IPS-18a (cell line): Measurements from ENCODE around the gene ROBO1.

Source experiments
- H3K27ac ChIP-seq: one replicate; pipeline ENCODE4 v1.5.1; 2013; ENCODE audit warnings: low read length
- H3K27me3 ChIP-seq: one replicate; pipeline ENCODE4 v1.6.1; 2013; ENCODE audit warnings: mild to moderate bottlenecking, low read length; ENCODE audit not compliant: control insufficient read depth, insufficient read depth
- H3K36me3 ChIP-seq: one replicate; pipeline ENCODE4 v1.6.1; 2013; ENCODE audit warnings: low read depth, low read length; ENCODE audit not compliant: control insufficient read depth
- H3K4me1 ChIP-seq: one replicate; pipeline ENCODE4 v1.6.1; 2013; ENCODE audit warnings: low read depth, low read length; ENCODE audit not compliant: control insufficient read depth
- H3K4me3 ChIP-seq: one replicate; pipeline ENCODE4 v1.5.1; 2013; ENCODE audit warnings: low read length
- H3K9ac ChIP-seq: one replicate; pipeline ENCODE4 v1.6.1; 2013; ENCODE audit warnings: mild to moderate bottlenecking, low read length, moderate library complexity
- H3K9me3 ChIP-seq: one replicate; pipeline ENCODE4 v1.6.1; 2013; ENCODE audit warnings: low read depth, low read length; ENCODE audit not compliant: control insufficient read depth

ROBO1 gene

DNA sequence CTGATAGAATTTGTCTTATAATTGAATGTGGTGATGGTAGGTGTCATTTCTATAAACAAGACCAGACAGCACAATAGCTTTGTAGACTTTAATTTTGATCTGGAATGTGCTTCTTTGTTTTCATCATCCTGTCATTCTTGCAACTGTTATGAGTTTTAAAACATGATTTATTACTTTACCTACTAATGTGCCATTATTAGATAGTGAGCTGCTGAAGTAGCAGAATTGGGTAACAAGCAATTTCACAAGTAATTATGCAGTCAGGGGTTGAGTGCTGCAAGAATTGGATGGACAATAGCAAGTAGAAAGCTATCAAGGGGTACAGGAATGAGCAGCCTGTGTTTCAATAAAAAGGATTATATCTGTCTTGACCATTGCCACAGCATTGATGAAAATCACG is 975.6 kb downstream of the ROBO1 start:
- Histone ChIP-seq H3K27ac (no peak overlapping the region), H3K9me3 (no peaks in the 10 kb centered on the region), H3K4me3 (no peak overlapping the region), H3K27me3 (no peaks in the 10 kb centered on the region), H3K9ac (no peak overlapping the region), H3K36me3 (no peaks in the 10 kb centered on the region), H3K4me1 (peaks cover 9% of the 10 kb centered on the region)

DNA sequence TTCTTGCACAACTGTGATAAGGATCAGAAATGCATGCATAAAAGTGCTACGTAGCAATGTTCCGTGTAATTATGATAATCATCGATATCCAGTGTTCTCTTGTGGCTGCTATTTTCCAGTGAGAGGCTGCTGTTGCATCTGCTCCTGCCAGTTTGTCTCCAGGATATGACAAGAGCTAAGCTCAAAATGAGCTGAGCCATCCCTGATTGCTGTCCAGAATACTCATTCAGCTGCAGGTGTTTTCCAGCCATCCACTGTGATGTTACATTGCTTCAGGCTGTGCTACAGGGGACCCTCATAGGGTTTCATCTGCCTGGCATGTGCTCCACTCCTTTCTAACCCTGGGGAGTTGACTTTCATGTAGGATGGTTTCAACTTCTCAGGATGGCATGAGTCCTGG is 976.0 kb downstream of the ROBO1 start:
- no peaks in the 10 kb centered on the region for H3K27me3 ChIP-seq
- peaks cover 7% of the 10 kb centered on the region for H3K4me1 ChIP-seq
- H3K9me3 ChIP-seq = no peaks in the 10 kb centered on the region
- H3K27ac ChIP-seq = no peak overlapping the region
- H3K4me3 ChIP-seq = no peak overlapping the region
- no peaks in the 10 kb centered on the region for H3K36me3 ChIP-seq
- H3K9ac ChIP-seq = no peak overlapping the region

DNA sequence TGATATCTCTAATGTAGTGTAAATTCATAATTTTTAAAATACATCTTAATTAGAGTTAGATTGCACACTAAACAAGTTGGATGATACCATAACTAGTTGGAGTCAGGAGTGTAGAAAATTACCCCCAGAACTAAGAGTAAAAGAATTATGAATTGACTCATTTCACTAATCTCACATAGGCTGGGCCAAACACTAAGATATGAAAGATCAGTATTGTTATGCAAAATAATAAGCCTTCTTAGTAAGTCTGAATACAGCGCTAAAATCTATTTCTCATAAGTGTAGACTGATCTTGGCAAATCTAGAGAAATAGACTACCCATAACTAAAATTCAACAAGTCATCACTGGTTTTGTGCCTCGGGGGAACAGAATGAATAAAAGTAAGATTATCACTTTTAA is 979.0 kb downstream of the ROBO1 start:
- no peaks in the 10 kb centered on the region for H3K36me3 ChIP-seq
- no peak overlapping the region for H3K9ac ChIP-seq
- H3K9me3 ChIP-seq = no peaks in the 10 kb centered on the region
- peaks cover 7% of the 10 kb centered on the region for H3K4me1 ChIP-seq
- H3K4me3 ChIP-seq = no peak overlapping the region
- no peak overlapping the region for H3K27ac ChIP-seq
- H3K27me3 ChIP-seq = no peaks in the 10 kb centered on the region

DNA sequence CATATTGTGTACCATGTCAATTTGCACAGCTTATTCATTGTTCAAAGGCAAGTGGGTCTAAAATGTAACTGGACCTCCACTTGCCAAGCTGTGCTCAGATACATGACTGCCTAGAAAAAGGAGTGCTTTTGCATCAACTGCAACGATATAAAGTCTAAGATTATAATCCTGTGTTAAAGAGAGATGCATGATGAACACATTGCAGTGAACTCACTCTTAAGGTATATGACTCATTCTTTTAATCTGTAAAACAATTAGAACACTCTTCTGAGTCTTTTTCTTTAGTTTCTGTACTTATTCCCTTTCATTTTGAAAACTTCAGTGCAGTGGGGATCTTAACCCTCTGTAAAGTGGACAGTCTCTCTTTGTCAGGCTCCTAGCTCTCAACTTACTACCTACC is 982.8 kb downstream of the ROBO1 start:
- Histone ChIP-seq H3K9me3 (no peaks in the 10 kb centered on the region), H3K36me3 (no peaks in the 10 kb centered on the region), H3K9ac (no peak overlapping the region), H3K27ac (no peak overlapping the region), H3K4me1 (no peaks in the 10 kb centered on the region), H3K4me3 (no peak overlapping the region), H3K27me3 (no peaks in the 10 kb centered on the region)

DNA sequence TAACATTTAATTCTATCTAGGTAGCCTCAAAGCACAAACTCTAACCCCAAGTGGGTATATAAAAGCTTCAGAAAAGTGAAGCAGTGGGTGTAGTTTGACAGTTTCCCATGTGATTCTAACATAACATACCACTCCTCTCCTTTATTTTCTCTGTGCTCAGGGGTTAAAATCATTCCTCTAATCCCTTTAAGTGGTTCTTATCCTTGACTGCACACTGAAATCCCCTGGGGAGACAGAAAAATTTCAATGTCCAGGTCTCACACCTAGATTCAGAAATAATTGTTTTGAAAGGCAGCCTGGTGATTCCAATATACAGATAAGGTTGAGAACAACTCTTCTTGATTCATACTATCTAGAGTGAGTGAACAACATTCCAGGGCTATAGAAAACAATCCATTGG is 986.4 kb downstream of the ROBO1 start:
- Histone ChIP-seq H3K27ac (no peak overlapping the region), H3K27me3 (no peaks in the 10 kb centered on the region), H3K9ac (no peak overlapping the region), H3K9me3 (no peaks in the 10 kb centered on the region), H3K4me1 (no peaks in the 10 kb centered on the region), H3K4me3 (no peak overlapping the region), H3K36me3 (no peaks in the 10 kb centered on the region)

DNA sequence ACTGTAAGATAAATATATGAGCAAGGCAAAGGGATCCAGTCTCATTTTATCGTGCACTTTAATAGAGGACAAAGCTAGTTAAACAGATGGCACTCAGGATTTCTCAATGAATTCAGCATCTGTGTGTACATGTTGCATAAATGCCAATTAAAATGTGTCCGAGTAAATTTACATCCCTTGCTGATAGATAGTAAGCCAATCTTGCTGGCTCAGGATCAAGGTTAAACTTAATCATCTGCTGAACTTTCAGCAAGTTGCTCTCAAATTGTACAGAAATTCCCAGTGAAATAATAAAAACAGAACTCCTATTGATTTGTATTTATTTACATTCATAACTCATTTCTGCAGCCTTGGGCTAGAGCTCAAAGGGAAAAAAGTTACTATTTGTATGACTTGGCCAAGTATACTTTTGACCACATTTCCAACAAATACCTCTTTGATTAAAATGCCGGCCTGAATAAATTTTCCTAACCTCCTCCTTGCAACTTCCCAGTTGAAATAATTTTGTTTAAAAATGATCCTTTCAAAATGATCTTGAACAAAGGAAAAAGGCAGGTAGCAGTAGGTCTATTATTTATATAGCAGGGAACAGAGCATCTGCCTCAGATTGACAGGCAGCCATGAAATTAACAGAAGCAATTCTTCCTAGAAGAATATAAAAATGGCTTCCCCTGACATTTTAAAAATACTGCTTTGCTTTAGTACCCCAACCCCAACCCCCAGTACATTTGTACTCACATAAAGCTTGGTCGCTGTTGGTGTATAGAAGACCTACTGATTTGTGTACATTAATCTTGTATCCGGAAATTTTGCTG is 1001.9 kb downstream of the ROBO1 start:
- Histone ChIP-seq H3K27ac (no peak overlapping the region), H3K36me3 (no peaks in the 10 kb centered on the region), H3K4me1 (no peaks in the 10 kb centered on the region), H3K4me3 (no peak overlapping the region), H3K9ac (no peak overlapping the region), H3K27me3 (no peaks in the 10 kb centered on the region), H3K9me3 (no peaks in the 10 kb centered on the region)

DNA sequence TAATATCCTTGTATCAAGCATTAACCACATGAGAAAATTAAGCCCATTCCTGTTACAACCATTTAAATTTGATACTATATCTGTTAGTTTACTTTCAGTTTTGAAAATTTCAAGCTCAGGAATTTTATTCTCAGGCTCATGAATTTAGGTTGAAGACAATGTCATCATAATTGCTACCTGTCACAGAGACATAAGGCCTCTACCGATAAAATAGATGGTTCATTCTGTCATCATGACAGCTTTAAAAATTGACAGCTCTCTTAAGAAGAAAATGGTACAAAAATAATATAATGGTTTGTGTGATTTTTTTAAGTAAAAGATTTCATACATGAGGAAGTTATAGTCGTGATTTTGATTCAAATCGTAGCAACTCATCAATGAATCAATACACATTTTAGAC is 1003.2 kb downstream of the ROBO1 start:
- Histone ChIP-seq H3K4me3 (no peak overlapping the region), H3K4me1 (no peaks in the 10 kb centered on the region), H3K36me3 (no peaks in the 10 kb centered on the region), H3K27me3 (no peaks in the 10 kb centered on the region), H3K27ac (no peak overlapping the region), H3K9me3 (no peaks in the 10 kb centered on the region), H3K9ac (no peak overlapping the region)

DNA sequence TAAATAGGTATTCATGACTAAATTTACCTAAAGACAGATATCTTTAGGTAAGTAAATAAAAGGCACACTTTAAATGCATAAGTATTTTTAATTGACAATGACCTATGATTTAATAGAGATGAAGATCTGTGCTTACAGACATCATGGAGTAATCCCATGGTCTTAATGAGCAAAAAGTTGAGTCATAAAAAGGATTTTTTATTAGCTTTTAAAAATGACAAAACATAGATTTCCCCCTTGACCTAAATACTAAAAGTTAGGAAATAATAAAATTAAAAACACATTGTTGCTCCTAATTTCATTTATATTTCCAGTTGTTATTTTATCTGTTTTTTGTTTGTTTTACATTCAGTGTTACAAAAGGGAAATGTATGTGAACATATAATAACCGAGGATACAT is 1005.7 kb downstream of the ROBO1 start:
- Histone ChIP-seq H3K9ac (no peak overlapping the region), H3K27me3 (no peaks in the 10 kb centered on the region), H3K36me3 (no peaks in the 10 kb centered on the region), H3K9me3 (no peaks in the 10 kb centered on the region), H3K27ac (no peak overlapping the region), H3K4me1 (no peaks in the 10 kb centered on the region), H3K4me3 (no peak overlapping the region)

DNA sequence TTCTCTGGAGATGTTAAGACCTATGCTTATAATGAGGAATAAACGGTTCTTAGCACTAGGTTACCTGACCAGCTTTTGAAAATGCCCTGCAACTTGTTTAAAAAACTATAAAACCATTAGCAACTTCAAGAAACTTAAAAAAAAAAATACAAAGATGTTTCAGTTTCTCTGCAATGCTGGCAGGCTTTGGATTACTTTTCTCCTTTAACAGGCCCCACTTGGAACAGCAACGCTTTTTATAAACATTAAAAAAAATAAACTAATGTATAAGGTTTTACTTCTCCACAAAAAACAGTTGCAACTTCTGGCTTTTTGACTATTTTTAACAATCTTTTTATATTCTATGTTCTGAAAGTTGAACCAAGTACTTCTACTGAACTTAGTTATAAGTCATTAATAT is 1006.7 kb downstream of the ROBO1 start:
- no peaks in the 10 kb centered on the region for H3K27me3 ChIP-seq
- no peak overlapping the region for H3K27ac ChIP-seq
- no peak overlapping the region for H3K9ac ChIP-seq
- H3K36me3 ChIP-seq = no peaks in the 10 kb centered on the region
- H3K4me1 ChIP-seq = no peaks in the 10 kb centered on the region
- no peaks in the 10 kb centered on the region for H3K9me3 ChIP-seq
- no peak overlapping the region for H3K4me3 ChIP-seq

DNA sequence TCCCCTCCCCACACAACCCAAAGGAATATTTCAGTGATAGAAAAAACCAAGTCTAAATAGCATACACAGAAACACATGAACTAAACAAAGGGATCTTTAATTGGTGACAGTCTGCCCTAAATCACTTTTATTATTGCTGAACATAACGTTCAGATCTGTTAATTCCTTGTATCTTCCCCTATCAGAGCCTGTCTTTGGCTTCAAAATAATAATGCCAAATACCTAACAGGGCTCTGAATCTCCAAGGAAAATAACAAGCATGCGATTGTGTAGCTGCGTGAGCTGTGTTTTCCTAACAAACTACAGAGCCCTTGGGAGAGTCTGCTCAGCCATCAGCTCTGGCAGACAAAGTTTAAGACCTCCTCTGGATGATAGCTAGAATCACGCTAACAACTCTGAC is 1010.1 kb downstream of the ROBO1 start:
- Histone ChIP-seq H3K4me1 (no peaks in the 10 kb centered on the region), H3K27me3 (no peaks in the 10 kb centered on the region), H3K36me3 (no peaks in the 10 kb centered on the region), H3K9ac (no peak overlapping the region), H3K27ac (no peak overlapping the region), H3K4me3 (no peak overlapping the region), H3K9me3 (no peaks in the 10 kb centered on the region)

DNA sequence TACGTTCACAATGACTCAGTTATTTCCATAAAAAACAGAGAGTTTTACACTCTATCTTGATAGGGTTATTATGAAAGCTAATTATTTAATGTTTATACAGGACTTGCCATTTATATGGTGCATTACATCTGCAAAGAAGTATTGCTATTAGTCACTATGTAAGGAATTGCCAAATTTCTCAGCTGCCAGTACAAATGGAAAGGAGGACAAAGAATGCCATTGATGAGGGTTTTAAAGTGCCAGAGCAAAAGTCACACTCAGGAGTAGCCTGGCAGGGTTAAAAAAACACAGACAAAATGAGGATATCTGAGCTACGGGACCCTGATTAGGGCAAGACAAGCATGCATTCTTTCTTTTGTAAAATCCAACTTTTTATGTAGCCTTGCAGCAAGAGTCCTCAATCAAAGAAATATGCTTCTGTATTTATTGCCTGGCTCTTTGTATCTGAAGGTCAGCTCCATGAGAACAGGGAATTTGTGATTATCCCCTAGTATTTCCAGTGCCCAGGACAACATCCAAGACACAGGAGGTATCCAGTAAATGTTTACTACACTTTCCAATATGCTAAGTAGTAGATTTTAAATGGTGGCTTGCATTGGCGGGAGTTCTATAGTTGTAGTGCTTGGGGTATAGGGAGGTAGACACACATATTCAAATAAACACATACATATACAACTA is 1013.6 kb downstream of the ROBO1 start:
- Histone ChIP-seq H3K9ac (no peak overlapping the region), H3K36me3 (no peaks in the 10 kb centered on the region), H3K4me1 (no peaks in the 10 kb centered on the region), H3K27me3 (no peaks in the 10 kb centered on the region), H3K4me3 (no peak overlapping the region), H3K9me3 (no peaks in the 10 kb centered on the region), H3K27ac (no peak overlapping the region)

DNA sequence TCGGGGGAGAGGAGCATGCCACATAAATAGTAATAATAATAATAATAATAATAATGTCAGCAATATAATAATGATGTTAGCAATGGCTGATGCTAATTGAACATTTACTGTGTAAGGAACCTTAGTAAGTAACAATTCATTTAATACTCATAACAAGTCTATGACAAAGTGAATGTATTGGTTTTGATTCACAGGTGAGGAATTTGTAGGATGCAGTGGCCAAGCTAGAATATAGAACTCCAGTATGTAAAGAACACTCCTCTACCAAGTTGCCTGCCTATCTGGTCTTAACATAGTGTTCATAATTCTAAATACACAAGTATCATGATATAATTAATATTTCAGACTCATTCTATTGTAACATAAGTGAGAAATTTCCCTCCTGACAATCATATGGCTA is 1016.5 kb downstream of the ROBO1 start:
- Histone ChIP-seq H3K27ac (no peak overlapping the region), H3K9me3 (no peaks in the 10 kb centered on the region), H3K27me3 (no peaks in the 10 kb centered on the region), H3K4me1 (no peaks in the 10 kb centered on the region), H3K9ac (no peak overlapping the region), H3K4me3 (no peak overlapping the region), H3K36me3 (no peaks in the 10 kb centered on the region)
